GM21367 (cell line): ENCODE measurements around the gene IFT52.
"Not testable (repeated sequence)": the region's sequence is repeated elsewhere in the genome, so short reads cannot be mapped to it uniquely, and the experiment has no call there.

Source experiments
- ATAC-seq: cut with Tn5 transposase; IDR thresholded peaks from one replicate; pipeline ENCODE4 v1.9.1; 2021; ENCODE audit not compliant: unreplicated experiment

Gene IFT52

GRCh38 chr20:43650997-43651525, 60.3 kb downstream of the IFT52 start:
- ATAC-seq, result no peak

GRCh38 chr20:43651650-43652184, 61.0 kb downstream of the IFT52 start:
- ATAC-seq, result not testable (repeated sequence)

GRCh38 chr20:43653966-43654365, 63.2 kb downstream of the IFT52 start:
- no peak for ATAC-seq

GRCh38 chr20:43655176-43655575, 64.4 kb downstream of the IFT52 start:
- not testable (repeated sequence) for ATAC-seq

- ATAC-seq, result no peak
Measured at GRCh38 chr20:43655937-43656336, 65.2 kb downstream of the IFT52 start.

GRCh38 chr20:43658069-43658722, 67.5 kb downstream of the IFT52 start:
- ATAC-seq, result no peak

- ATAC-seq, result no peak
Measured at GRCh38 chr20:43658723-43659419, 68.1 kb downstream of the IFT52 start.

GRCh38 chr20:43662943-43663655, 72.4 kb downstream of the IFT52 start:
- ATAC-seq, result no peak

GRCh38 chr20:43665466-43666176, 74.9 kb downstream of the IFT52 start:
- ATAC-seq, result no peak

- ATAC-seq, result peak; percentile 64
Measured at GRCh38 chr20:43666376-43667328, 75.9 kb downstream of the IFT52 start, which contains the start of gene MYBL2. Gene MYBL2 (plus strand): TSS chr20:43667114. CDS start chr20:43667284, 170 bp downstream.

- ATAC-seq, result peak; percentile 45
Measured at GRCh38 chr20:43667341-43668132, 76.8 kb downstream of the IFT52 start.

- ATAC-seq, result no peak
Measured at GRCh38 chr20:43669332-43669731, 78.6 kb downstream of the IFT52 start.

GRCh38 chr20:43670423-43670822, 79.7 kb downstream of the IFT52 start:
- no peak for ATAC-seq

GRCh38 chr20:43676368-43676767, 85.6 kb downstream of the IFT52 start:
- ATAC-seq, result no peak

- no peak for ATAC-seq
Measured at GRCh38 chr20:43680981-43681380, 90.2 kb downstream of the IFT52 start.

- no peak for ATAC-seq
Measured at GRCh38 chr20:43681468-43681942, 90.8 kb downstream of the IFT52 start.

- peak; percentile 87 for ATAC-seq
Measured at GRCh38 chr20:43681991-43682410, 91.3 kb downstream of the IFT52 start.

- peak; percentile 26 for ATAC-seq
Measured at GRCh38 chr20:43682446-43682845, 91.7 kb downstream of the IFT52 start.

GRCh38 chr20:43686820-43687219, 96.1 kb downstream of the IFT52 start:
- no peak for ATAC-seq
